ENCODE measurements around the gene ABCG4.
"Not testable (repeated sequence)": the region's sequence is repeated elsewhere in the genome, so short reads cannot be mapped to it uniquely, and the experiment has no call there.

DNA sequence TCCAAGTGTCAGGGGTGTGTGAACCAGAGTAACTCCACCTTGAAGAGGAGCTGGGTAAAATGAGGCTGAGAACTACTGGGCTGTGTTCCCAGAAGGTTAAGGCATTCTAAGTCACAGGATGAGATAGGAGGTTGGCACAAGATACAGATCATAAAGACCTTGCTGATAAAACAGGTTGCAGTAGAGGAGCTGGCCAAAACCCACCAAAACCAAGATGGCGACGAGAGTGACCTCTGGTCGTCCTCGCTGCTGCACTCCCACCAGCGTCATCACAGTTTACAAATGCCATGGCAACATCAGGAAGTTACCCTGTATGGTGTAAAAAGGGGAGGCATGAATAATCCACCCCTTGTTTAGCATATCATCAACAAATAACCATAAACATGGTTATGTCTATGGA lies 52.4 kb downstream of the ABCG4 start:
- TF ChIP-seq, protein P1, sequence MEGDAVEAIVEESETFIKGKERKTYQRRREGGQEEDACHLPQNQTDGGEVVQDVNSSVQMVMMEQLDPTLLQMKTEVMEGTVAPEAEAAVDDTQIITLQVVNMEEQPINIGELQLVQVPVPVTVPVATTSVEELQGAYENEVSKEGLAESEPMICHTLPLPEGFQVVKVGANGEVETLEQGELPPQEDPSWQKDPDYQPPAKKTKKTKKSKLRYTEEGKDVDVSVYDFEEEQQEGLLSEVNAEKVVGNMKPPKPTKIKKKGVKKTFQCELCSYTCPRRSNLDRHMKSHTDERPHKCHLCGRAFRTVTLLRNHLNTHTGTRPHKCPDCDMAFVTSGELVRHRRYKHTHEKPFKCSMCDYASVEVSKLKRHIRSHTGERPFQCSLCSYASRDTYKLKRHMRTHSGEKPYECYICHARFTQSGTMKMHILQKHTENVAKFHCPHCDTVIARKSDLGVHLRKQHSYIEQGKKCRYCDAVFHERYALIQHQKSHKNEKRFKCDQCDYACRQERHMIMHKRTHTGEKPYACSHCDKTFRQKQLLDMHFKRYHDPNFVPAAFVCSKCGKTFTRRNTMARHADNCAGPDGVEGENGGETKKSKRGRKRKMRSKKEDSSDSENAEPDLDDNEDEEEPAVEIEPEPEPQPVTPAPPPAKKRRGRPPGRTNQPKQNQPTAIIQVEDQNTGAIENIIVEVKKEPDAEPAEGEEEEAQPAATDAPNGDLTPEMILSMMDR (IDR thresholded peaks at IDR 0.05) = not testable (repeated sequence)
- not testable (repeated sequence) for TF ChIP-seq POLR2A (IDR thresholded peaks at IDR 0.05); POLR2AphosphoS5 (IDR thresholded peaks at IDR 0.05); EP300 (IDR thresholded peaks at IDR 0.05; ENCODE audit: low read depth)
